HepG2 (cell line): ENCODE results near the gene XIST. TPM values are rescaled to one million over a fixed set of nuclear protein-coding genes. Genes with fewer than 3 reads are reported as not detected.
"Not testable (repeated sequence)": the region's sequence is repeated elsewhere in the genome, so short reads cannot be mapped to it uniquely, and the experiment has no call there.

Experiments
- ATAC-seq: fragments of 200-7000 bp; cut with Tn5 transposase; 3 replicates; pipeline ENCODE4 v1.9.1; 2020; ENCODE audit warnings: mild to moderate bottlenecking, moderate library complexity
- Bru-seq: library from RNA; stranded (reverse); fragments of 400-500 nt; gene quantifications from one replicate; lab custom pipeline; 2021; lab: Mats Ljungman, UMichigan
- BruChase-seq, 2 experiments: library from RNA; stranded (reverse); fragments of 400-500 nt; gene quantifications; one replicate each; lab custom pipeline; 2021; lab: Mats Ljungman, UMichigan
- BruUV-seq: library from RNA; stranded (reverse); fragments of 400-500 nt; replicated peaks from 2 replicates; lab custom pipeline; 2021; lab: Mats Ljungman, UMichigan
- CTCF ChIA-PET: fragments of 300-600 bp; formaldehyde crosslinking; extraction: SDS; loops from one replicate; lab custom pipeline; 2021; ENCODE audit warnings: low total read pairs, inconsistent platforms, low intra/inter-chr PET ratio; lab: Yijun Ruan, JAX
- POLR2A ChIA-PET: fragments of 350-600 bp; sonication (Branson Sonifier 250); formaldehyde crosslinking; loops from one replicate; lab custom pipeline; 2020; ENCODE audit warnings: antibody characterized with exemption, inconsistent platforms; lab: Yijun Ruan, JAX
- DNase-seq: peaks from one replicate; pipeline ENCODE4 v3.0.0-alpha.2; 2015; ENCODE audit warnings: low spot score
- FAIRE-seq: peaks from 3 replicates; lab custom pipeline; 2011; peaks lifted over from hg19 to GRCh38; lab: Jason Lieb, UNC
- H2AFZ ChIP-seq: one replicate; pipeline ENCODE4 v1.6.1; 2011; ENCODE audit warnings: low read length, inconsistent platforms
- H3K27ac ChIP-seq: fragments of 300-600 bp; 3 replicates; pipeline ENCODE4 v1.8.0; 2011; ENCODE audit warnings: mixed run types, mild to moderate bottlenecking, mixed read lengths, low read length, inconsistent platforms; ENCODE audit not compliant: insufficient read depth; ENCODE audit errors: extremely low read length
- H3K27me3 ChIP-seq, 2 experiments: fragments of 200-600 bp in 1 of 2; 2 replicates in 1 of 2; 3 replicates in 1 of 2; pipeline versions ENCODE4 v1.6.0 to v1.8.0; 2011; ENCODE audit warnings: low read length in 2 of 2, mild to moderate bottlenecking in 2 of 2, moderate library complexity in 2 of 2, inconsistent platforms in 1 of 2; ENCODE audit not compliant: insufficient read depth in 2 of 2, control insufficient read depth in 1 of 2
- H3K36me3 ChIP-seq, 2 experiments: fragments of 200-600 bp in 1 of 2; replicated peaks in 1 of 2; 2 replicates in 1 of 2; 3 replicates in 1 of 2; pipeline versions ENCODE4 v1.5.1 to v1.8.0; 2011; ENCODE audit warnings: low read length in 2 of 2, inconsistent platforms in 1 of 2; ENCODE audit not compliant: insufficient read depth in 2 of 2, control insufficient read depth in 1 of 2
- H3K4me1 ChIP-seq: 2 replicates; pipeline ENCODE4 v1.5.1; 2012; ENCODE audit warnings: low read length, inconsistent platforms; ENCODE audit not compliant: insufficient read depth
- H3K4me2 ChIP-seq: 2 replicates; pipeline ENCODE4 v1.6.0; 2011; ENCODE audit warnings: low read depth, low read length, inconsistent platforms
- H3K4me3 ChIP-seq, 3 experiments: fragments of 200-600 bp in 1 of 3; sonication (generic), shearing (Covaris generic) in 1 of 3; replicated peaks in 1 of 3; 2 replicates each; pipeline ENCODE4 v1.5.1; 2011 to 2016; ENCODE audit warnings: low read length in 3 of 3, inconsistent platforms in 2 of 3, low read depth in 2 of 3, mild to moderate bottlenecking in 2 of 3, control low read depth in 1 of 3, mixed read lengths in 1 of 3; ENCODE audit not compliant: insufficient read depth in 1 of 3
- H3K79me2 ChIP-seq: one replicate; pipeline ENCODE4 v1.6.1; 2011; ENCODE audit warnings: low read length, inconsistent platforms; ENCODE audit not compliant: insufficient read depth
- H3K9ac ChIP-seq: 2 replicates; pipeline ENCODE4 v1.6.0; 2011; ENCODE audit warnings: mild to moderate bottlenecking, low read depth, low read length, inconsistent platforms; ENCODE audit not compliant: insufficient read depth
- H3K9me3 ChIP-seq: 2 replicates; pipeline ENCODE4 v1.5.1; 2012; ENCODE audit warnings: mild to moderate bottlenecking, low read length
- H4K20me1 ChIP-seq: 2 replicates; pipeline ENCODE4 v1.6.0; 2011; ENCODE audit warnings: inconsistent platforms, mild to moderate bottlenecking, low read length, moderate library complexity; ENCODE audit not compliant: insufficient read depth
- ARID2 ChIP-seq: sonication (generic); formaldehyde crosslinking; IDR thresholded peaks from 2 replicates; pipeline ENCODE4 v1.8.1; 2022; ENCODE audit warnings: mild to moderate bottlenecking, missing genetic modification reagents, borderline replicate concordance
- KLF15 ChIP-seq: sonication (generic); formaldehyde crosslinking; IDR thresholded peaks from 2 replicates; pipeline ENCODE4 v1.8.1; 2023; ENCODE audit warnings: borderline replicate concordance, mild to moderate bottlenecking, inconsistent platforms, missing genetic modification reagents, mixed read lengths
- SALL1 ChIP-seq: sonication (generic); formaldehyde crosslinking; IDR thresholded peaks from 2 replicates; pipeline ENCODE4 v1.8.0; 2022; ENCODE audit warnings: mild to moderate bottlenecking, missing genetic modification reagents
- YEATS2 ChIP-seq: sonication (generic); formaldehyde crosslinking; IDR thresholded peaks from 2 replicates; pipeline ENCODE4 v1.4.0; 2020; ENCODE audit warnings: missing genetic modification reagents, borderline replicate concordance
- ZMYM4 ChIP-seq: sonication (generic); formaldehyde crosslinking; IDR thresholded peaks from 2 replicates; pipeline ENCODE4 v1.8.1; 2023; ENCODE audit warnings: mild to moderate bottlenecking, missing genetic modification reagents
- ZNF180 ChIP-seq: sonication (generic); formaldehyde crosslinking; IDR thresholded peaks from 2 replicates; pipeline ENCODE4 v1.4.0; 2020; ENCODE audit warnings: low read depth, missing genetic modification reagents, borderline replicate concordance
- ZNF335 ChIP-seq: sonication (generic); formaldehyde crosslinking; IDR thresholded peaks from 2 replicates; pipeline ENCODE4 v1.4.0; 2020; ENCODE audit warnings: missing genetic modification reagents
- ZNF644 ChIP-seq: IDR thresholded peaks from 2 replicates; pipeline ENCODE4 v1.6.1; 2016; ENCODE audit warnings: low read depth
- WGBS: methylation state at CpG from one replicate; pipeline ENCODE4 v1.1.6; 2017; ENCODE audit warnings: low lambda C conversion rate; 5-methylcytosine and 5-hydroxymethylcytosine counted together
- in situ Hi-C: cut with HindIII; loops from 2 replicates; pipeline ENCODE4 v1.10.0; 2017; ENCODE audit warnings: low pct_unique_long_range_greater_than_20kb; ENCODE audit not compliant: extremely low pct_ligation_motif_present
- intact Hi-C: fragments of 100-400 bp; cut with micrococcal nuclease; formaldehyde crosslinking; loops from one replicate; pipeline ENCODE4 v1.10.0; 2022; ENCODE audit not compliant: unreplicated experiment
- long read RNA-seq, 2 experiments: library from RNA in 1 of 2; library from polyadenylated mRNA in 1 of 2; stranded (forward) in 1 of 2; unstranded in 1 of 2; transcript quantifications; one replicate each; pipeline ENCODE4 v2.0.0, GENCODE V29; 2019 to 2022
- polyA minus RNA-seq, 3 experiments: library from RNA; depleted of rRNA, polyadenylated mRNA; stranded (reverse); fragments of >200 nt; gene quantifications; 2 replicates each; pipeline ENCODE4 v1.2.3, GENCODE V29; 2011; ENCODE audit warnings: low replicate concordance in 1 of 3
- polyA plus RNA-seq, 8 experiments: library from polyadenylated mRNA; depleted of rRNA in 3 of 8; stranded (reverse) in 7 of 8; unstranded in 1 of 8; fragments of >200 nt; fragmentation: Illumina TruSeq in 4 of 8; extraction: Trizol in 4 of 8; gene quantifications; 2 replicates each; pipeline versions ENCODE4 v1.2.1 to v1.2.3, GENCODE V29; 2011 to 2016; ENCODE audit warnings: low read depth in 4 of 8, missing spikeins in 1 of 8, mixed read lengths in 1 of 8; ENCODE audit not compliant: insufficient read depth in 1 of 8
- total RNA-seq, 5 experiments: library from RNA; depleted of rRNA; stranded (reverse); fragments of >200 nt; fragmentation: Illumina TruSeq; extraction: Trizol; gene quantifications; 2 replicates each; pipeline ENCODE4 v1.2.3, GENCODE V29; 2016; ENCODE audit warnings: low read depth in 1 of 5
- TF ChIP-seq, protein P1 (sequence below): sonication (generic); formaldehyde crosslinking; IDR thresholded peaks from 2 replicates; pipeline ENCODE4 v1.4.0; 2020; ENCODE audit warnings: mild to moderate bottlenecking, missing genetic modification reagents
- TF ChIP-seq, protein P2 (sequence below): IDR thresholded peaks from 2 replicates; pipeline ENCODE4 v1.6.1; 2016
- TF ChIP-seq, protein P3 (sequence below): sonication (generic); formaldehyde crosslinking; IDR thresholded peaks from 2 replicates; pipeline ENCODE4 v1.4.0; 2020; ENCODE audit warnings: missing genetic modification reagents
- TF ChIP-seq, protein P4 (sequence below): IDR thresholded peaks from 2 replicates; pipeline ENCODE4 v1.6.1; 2018; ENCODE audit warnings: missing genetic modification reagents, mild to moderate bottlenecking, missing compliant biosample characterization

The XIST gene
- 0.02 TPM in 1 of 2 replicates, not detected in the other for total RNA-seq (2016; rRNA removed; fragmentation: Illumina TruSeq; extraction: Trizol)
- not detected in 2 replicates for total RNA-seq (2016; cell fraction: cytosol; rRNA removed; fragmentation: Illumina TruSeq; extraction: Trizol; ENCODE audit: low read depth)
- 0.09 TPM in 1 of 2 replicates, not detected in the other for total RNA-seq (2016; cell fraction: insoluble cytoplasmic fraction; rRNA removed; fragmentation: Illumina TruSeq; extraction: Trizol)
- not detected in 2 replicates for total RNA-seq (2016; cell fraction: membrane; rRNA removed; fragmentation: Illumina TruSeq; extraction: Trizol)
- 0.06 and 0.28 TPM in 2 replicates for total RNA-seq (2016; cell fraction: nucleus; rRNA removed; fragmentation: Illumina TruSeq; extraction: Trizol)
- 0.25 and 0.26 TPM in 2 replicates for polyA plus RNA-seq (2011; rRNA removed)
- polyA plus RNA-seq (2011; cell fraction: cytosol; rRNA removed): 0.01 and 0.09 TPM in 2 replicates
- polyA plus RNA-seq (2011; cell fraction: nucleus; rRNA removed): 1.1 and 2.4 TPM in 2 replicates
- 0.03 and 0.04 TPM in 2 replicates for polyA plus RNA-seq (2012)
- polyA plus RNA-seq (2016; cell fraction: cytosol; fragmentation: Illumina TruSeq; extraction: Trizol; ENCODE audit: low read depth): not detected in 2 replicates
- polyA plus RNA-seq (2016; cell fraction: insoluble cytoplasmic fraction; fragmentation: Illumina TruSeq; extraction: Trizol; ENCODE audit: low read depth): not detected in 2 replicates
- not detected in 2 replicates for polyA plus RNA-seq (2016; cell fraction: membrane; fragmentation: Illumina TruSeq; extraction: Trizol; ENCODE audit: low read depth)
- polyA plus RNA-seq (2016; cell fraction: nucleus; fragmentation: Illumina TruSeq; extraction: Trizol; ENCODE audit: insufficient read depth, low read depth): 0.30 and 0.32 TPM in 2 replicates
- polyA minus RNA-seq (2011; rRNA and poly(A)+ RNA removed; ENCODE audit: low replicate concordance): 0.74 and 8.4 TPM in 2 replicates
- not detected in 2 replicates for polyA minus RNA-seq (2011; cell fraction: cytosol; rRNA and poly(A)+ RNA removed)
- 0.26 and 1.6 TPM in 2 replicates for polyA minus RNA-seq (2011; cell fraction: nucleus; rRNA and poly(A)+ RNA removed)
- percentile 32 among the genes with signal in this experiment for Bru-seq, nascent RNA
- percentile 15 among the genes with signal in this experiment for BruChase-seq, experiment 1, labeled RNA remaining after a 6-hour chase
- BruChase-seq, experiment 2, labeled RNA remaining after a 2-hour chase: percentile 33 among the genes with signal in this experiment
- long read RNA-seq, experiment 1: 0 reads
- long read RNA-seq, experiment 2: 0 reads

DNA sequence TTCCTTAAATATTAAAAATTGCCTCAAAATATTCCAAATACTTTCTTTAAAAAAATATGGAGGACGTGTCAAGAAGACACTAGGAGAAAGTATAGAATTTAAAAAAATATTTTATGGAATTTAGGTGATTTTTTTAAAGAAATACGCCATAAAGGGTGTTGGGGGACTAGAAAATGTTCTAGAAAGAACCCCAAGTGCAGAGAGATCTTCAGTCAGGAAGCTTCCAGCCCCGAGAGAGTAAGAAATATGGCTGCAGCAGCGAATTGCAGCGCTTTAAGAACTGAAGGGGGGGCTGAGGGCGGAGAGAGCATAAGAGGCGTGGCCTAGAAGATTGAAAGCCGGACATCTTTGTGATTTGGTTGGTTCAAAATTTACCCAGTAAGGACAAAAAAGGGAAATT lies at the start of gene XIST:
XIST (minus strand) TSS at position 248 of the 400 bp plus-strand sequence.
- DNase-seq (no peak), FAIRE-seq (no peak), ATAC-seq (no peak)
- Histone ChIP-seq H4K20me1 (no peaks in the 10 kb centered on the region), H2AFZ (no peak within 1 kb of the TSS), H3K27me3 (no peaks in the 10 kb centered on the region), H3K4me1 (no peaks in the 10 kb centered on the region), H3K27ac (no peak within 1 kb of the TSS), H3K4me3 (no peak within 1 kb of the TSS), H3K4me2 (no peak within 1 kb of the TSS), H3K9me3 (no peaks in the 10 kb centered on the region), H3K36me3 (no peaks in the 10 kb centered on the region), H3K79me2 (no peaks in the 10 kb centered on the region), H3K9ac (no peak within 1 kb of the TSS)
- intact Hi-C loops: no loop called here
- BruUV-seq: no TSS peak
- 49% methylated on average over 8 of the region's 8 CpGs for WGBS
- TF ChIP-seq SALL1 (CRISPR knock-in tag): no peak
- TF ChIP-seq, protein P1, sequence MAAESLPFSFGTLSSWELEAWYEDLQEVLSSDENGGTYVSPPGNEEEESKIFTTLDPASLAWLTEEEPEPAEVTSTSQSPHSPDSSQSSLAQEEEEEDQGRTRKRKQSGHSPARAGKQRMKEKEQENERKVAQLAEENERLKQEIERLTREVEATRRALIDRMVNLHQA (CRISPR knock-in tag): no peak
- TF ChIP-seq, protein P2, sequence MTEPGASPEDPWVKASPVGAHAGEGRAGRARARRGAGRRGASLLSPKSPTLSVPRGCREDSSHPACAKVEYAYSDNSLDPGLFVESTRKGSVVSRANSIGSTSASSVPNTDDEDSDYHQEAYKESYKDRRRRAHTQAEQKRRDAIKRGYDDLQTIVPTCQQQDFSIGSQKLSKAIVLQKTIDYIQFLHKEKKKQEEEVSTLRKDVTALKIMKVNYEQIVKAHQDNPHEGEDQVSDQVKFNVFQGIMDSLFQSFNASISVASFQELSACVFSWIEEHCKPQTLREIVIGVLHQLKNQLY: no peak
- no peak for TF ChIP-seq ARID2 (CRISPR knock-in tag)
- TF ChIP-seq ZMYM4 (CRISPR knock-in tag): no peak
- no peak for TF ChIP-seq ZNF644 (CRISPR knock-in tag)
- no peak for TF ChIP-seq ZNF335 (CRISPR knock-in tag)
- TF ChIP-seq, protein P3, sequence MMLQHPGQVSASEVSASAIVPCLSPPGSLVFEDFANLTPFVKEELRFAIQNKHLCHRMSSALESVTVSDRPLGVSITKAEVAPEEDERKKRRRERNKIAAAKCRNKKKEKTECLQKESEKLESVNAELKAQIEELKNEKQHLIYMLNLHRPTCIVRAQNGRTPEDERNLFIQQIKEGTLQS (CRISPR knock-in tag): no peak
- no peak for TF ChIP-seq ZNF180 (CRISPR knock-in tag)
- TF ChIP-seq, protein P4, sequence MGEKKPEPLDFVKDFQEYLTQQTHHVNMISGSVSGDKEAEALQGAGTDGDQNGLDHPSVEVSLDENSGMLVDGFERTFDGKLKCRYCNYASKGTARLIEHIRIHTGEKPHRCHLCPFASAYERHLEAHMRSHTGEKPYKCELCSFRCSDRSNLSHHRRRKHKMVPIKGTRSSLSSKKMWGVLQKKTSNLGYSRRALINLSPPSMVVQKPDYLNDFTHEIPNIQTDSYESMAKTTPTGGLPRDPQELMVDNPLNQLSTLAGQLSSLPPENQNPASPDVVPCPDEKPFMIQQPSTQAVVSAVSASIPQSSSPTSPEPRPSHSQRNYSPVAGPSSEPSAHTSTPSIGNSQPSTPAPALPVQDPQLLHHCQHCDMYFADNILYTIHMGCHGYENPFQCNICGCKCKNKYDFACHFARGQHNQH (CRISPR knock-in tag): no peak
- TF ChIP-seq KLF15: no peak
- no peak for TF ChIP-seq YEATS2 (CRISPR knock-in tag)
- CTCF ChIA-PET: no interaction called here
- POLR2A ChIA-PET: no interaction called here
- in situ Hi-C loops: loop anchor here (10.0 kb wide), 1 partner anchor 492 kb away; no protein-coding TSS in a partner anchor

DNA sequence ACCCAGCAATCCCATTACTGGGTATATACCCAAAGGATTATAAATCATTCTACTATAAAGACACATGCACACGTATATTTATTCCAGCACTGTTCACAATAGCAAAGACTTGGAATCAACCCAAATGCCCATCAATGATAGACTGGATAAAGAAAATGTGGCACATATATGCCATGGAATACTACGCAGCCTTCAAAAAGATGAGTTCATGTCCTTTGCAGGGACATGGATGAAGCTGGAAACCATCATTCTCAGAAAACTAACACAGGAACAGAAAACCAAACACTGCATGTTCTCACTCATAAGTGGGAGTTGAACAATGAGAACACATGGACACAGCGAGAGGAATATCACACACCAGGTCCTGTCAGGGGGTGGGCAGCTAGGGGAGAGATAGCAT lies 45.8 kb upstream of the XIST start:
- CTCF ChIA-PET, FAIRE-seq, H3K36me3 ChIP-seq: not testable (repeated sequence)

More for the DNA sequence above, 45.8 kb upstream of the XIST start:
- H3K27me3 ChIP-seq, H2AFZ ChIP-seq, H4K20me1 ChIP-seq, ATAC-seq, H3K9me3 ChIP-seq, H3K79me2 ChIP-seq, H3K4me3 ChIP-seq, H3K4me2 ChIP-seq, BruUV-seq, DNase-seq, H3K9ac ChIP-seq, intact Hi-C loops, H3K27ac ChIP-seq, POLR2A ChIA-PET, H3K4me1 ChIP-seq, in situ Hi-C loops: not testable (repeated sequence)
- WGBS: 62% methylated on average over 3 of the region's 3 CpGs
